ENCODE data around the gene ZDHHC7.
"Not testable (repeated sequence)": the region's sequence is repeated elsewhere in the genome, so short reads cannot be mapped to it uniquely, and the experiment has no call there.

The ZDHHC7 gene

GRCh38 chr16:85010931-85011845 lies at the start of gene ZDHHC7:
ZDHHC7 (minus strand) TSS chr16:85011535; CDS start chr16:84990618, 20,917 bp downstream.
- DNase-seq, result peak; percentile 8 to 27

GRCh38 chr16:85058909-85059308 lies 47.6 kb upstream of the ZDHHC7 start:
- DNase-seq, result no peak

GRCh38 chr16:85057948-85058347 lies 46.6 kb upstream of the ZDHHC7 start:
- DNase-seq, result peak; percentile 52 to 86

GRCh38 chr16:85057212-85057889 lies 46.0 kb upstream of the ZDHHC7 start:
- DNase-seq, result no peak

GRCh38 chr16:85056211-85056748 lies 44.9 kb upstream of the ZDHHC7 start:
- no peak for DNase-seq

- no peak for DNase-seq
Measured at GRCh38 chr16:85055493-85056210, 44.3 kb upstream of the ZDHHC7 start.

GRCh38 chr16:85054948-85055492 lies 43.7 kb upstream of the ZDHHC7 start:
- no peak for DNase-seq

- not testable (repeated sequence) for DNase-seq
Measured at GRCh38 chr16:85054321-85054720, 43.0 kb upstream of the ZDHHC7 start.

- no peak for DNase-seq
Measured at GRCh38 chr16:85052536-85052935, 41.2 kb upstream of the ZDHHC7 start.

- no peak for DNase-seq
Measured at GRCh38 chr16:85051683-85052082, 40.3 kb upstream of the ZDHHC7 start.

GRCh38 chr16:85051067-85051581 lies 39.8 kb upstream of the ZDHHC7 start:
- DNase-seq, result no peak

GRCh38 chr16:85049706-85050305 lies 38.5 kb upstream of the ZDHHC7 start:
- DNase-seq, result no peak

GRCh38 chr16:85048921-85049562 lies 37.7 kb upstream of the ZDHHC7 start:
- DNase-seq, result no peak

- no peak for DNase-seq
Measured at GRCh38 chr16:85047867-85048455, 36.6 kb upstream of the ZDHHC7 start.

- DNase-seq, result no peak
Measured at GRCh38 chr16:85046931-85047866, 35.9 kb upstream of the ZDHHC7 start.

- no peak for DNase-seq
Measured at GRCh38 chr16:85046472-85046916, 35.2 kb upstream of the ZDHHC7 start.

GRCh38 chr16:85045641-85046471 lies 34.5 kb upstream of the ZDHHC7 start:
- DNase-seq, result no peak

- no peak for DNase-seq
Measured at GRCh38 chr16:85045077-85045476, 33.7 kb upstream of the ZDHHC7 start.

GRCh38 chr16:85042606-85043005 lies 31.3 kb upstream of the ZDHHC7 start:
- DNase-seq, result no peak
